DMS79 (cell line): ENCODE data around the gene JPH2.
A peak's percentile ranks its signal among the peaks of the same experiment; 100 is the strongest.
"Not testable (repeated sequence)": the region's sequence is repeated elsewhere in the genome, so short reads cannot be mapped to it uniquely, and the experiment has no call there.

Experiments
- DNase-seq: peaks from one replicate; lab custom pipeline; 2025; lab: John Stamatoyannopoulos, UW

The JPH2 gene

GRCh38 chr20:44187054-44187771 lies at the start of gene JPH2:
JPH2 (minus strand) TSS chr20:44187188; CDS start chr20:44186705, 483 bp downstream.
- DNase-seq = no peak

- DNase-seq = no peak
Observed at GRCh38 chr20:44235702-44236101, 48.7 kb upstream of the JPH2 start.

GRCh38 chr20:44234566-44235317 lies 47.8 kb upstream of the JPH2 start:
- no peak for DNase-seq

- no peak for DNase-seq
Observed at GRCh38 chr20:44233436-44234016, 46.5 kb upstream of the JPH2 start.

- DNase-seq = not testable (repeated sequence)
Observed at GRCh38 chr20:44232469-44232856, 45.5 kb upstream of the JPH2 start.

GRCh38 chr20:44231713-44232468 lies 44.9 kb upstream of the JPH2 start:
- DNase-seq = no peak

- DNase-seq = no peak
Observed at GRCh38 chr20:44231193-44231592, 44.2 kb upstream of the JPH2 start.

- DNase-seq = no peak
Observed at GRCh38 chr20:44228465-44229258, 41.7 kb upstream of the JPH2 start.

- no peak for DNase-seq
Observed at GRCh38 chr20:44224637-44225036, 37.6 kb upstream of the JPH2 start.

GRCh38 chr20:44223721-44224120 lies 36.7 kb upstream of the JPH2 start:
- DNase-seq = no peak

- DNase-seq = no peak
Observed at GRCh38 chr20:44222633-44223368, 35.8 kb upstream of the JPH2 start.

- DNase-seq = no peak
Observed at GRCh38 chr20:44222027-44222426, 35.0 kb upstream of the JPH2 start.

- DNase-seq = no peak
Observed at GRCh38 chr20:44221368-44221954, 34.5 kb upstream of the JPH2 start.

GRCh38 chr20:44219791-44220190 lies 32.8 kb upstream of the JPH2 start:
- no peak for DNase-seq

- no peak for DNase-seq
Observed at GRCh38 chr20:44219170-44219730, 32.3 kb upstream of the JPH2 start.

GRCh38 chr20:44218446-44218845 lies 31.5 kb upstream of the JPH2 start:
- no peak for DNase-seq

- DNase-seq = peak; percentile 0
Observed at GRCh38 chr20:44217342-44218092, 30.5 kb upstream of the JPH2 start.

GRCh38 chr20:44215125-44215524 lies 28.1 kb upstream of the JPH2 start:
- DNase-seq = peak; percentile 7

GRCh38 chr20:44212792-44213191 lies 25.8 kb upstream of the JPH2 start:
- no peak for DNase-seq
